Right cardiac atrium (tissue), 5 donors: Measurements from ENCODE around the gene RAB40B. TPM values are rescaled to one million over a fixed set of nuclear protein-coding genes. Genes with fewer than 3 reads are reported as not detected.

Source experiments
- ATAC-seq, 2 donors: fragments of 200-7000 bp; cut with Tn5 transposase; one replicate each; pipeline versions ENCODE4 v1.8.0 to v1.9.1; 2020; ENCODE audit warnings: moderate library complexity in 2 of 2, mild to moderate bottlenecking in 1 of 2
- DNase-seq, 3 donors: peaks; one replicate each; pipeline ENCODE4 v3.0.0-alpha.2; 2020
- H3K27ac ChIP-seq: one replicate; pipeline ENCODE4 v1.5.1; 2013; ENCODE audit warnings: mild to moderate bottlenecking, low read length, control low read depth, moderate library complexity
- H3K27me3 ChIP-seq: one replicate; pipeline ENCODE4 v1.6.1; 2013; ENCODE audit not compliant: control insufficient read depth, insufficient read depth
- H3K4me1 ChIP-seq: one replicate; pipeline ENCODE4 v1.6.1; 2013; ENCODE audit warnings: low read length; ENCODE audit not compliant: control insufficient read depth, insufficient read depth
- H3K4me3 ChIP-seq: one replicate; pipeline ENCODE4 v1.5.1; 2013; ENCODE audit warnings: low read length, control low read depth
- H3K9me3 ChIP-seq: one replicate; pipeline ENCODE4 v1.6.1; 2013; ENCODE audit warnings: low read length; ENCODE audit not compliant: control insufficient read depth
- WGBS: extraction: QIAGEN DNeasy Blood & Tissue Kit; methylation state at CpG from one replicate; pipeline ENCODE4 v1.1.7; 2013; 5-methylcytosine and 5-hydroxymethylcytosine counted together
- intact Hi-C, 4 donors: fragments of 100-400 bp; cut with DNase I; formaldehyde crosslinking; loops; one replicate each; pipeline versions ENCODE4 v1.11.0 to v1.14.0; 2022 to 2023
- polyA plus RNA-seq: library from polyadenylated mRNA; stranded (reverse); fragments of 200-250 nt; gene quantifications from one replicate; pipeline ENCODE4 v1.2.3, GENCODE V29; 2013
- total RNA-seq, 4 donors: library from RNA; stranded (reverse); fragmentation: NEBNext Ultra II Directional; extraction: Animal tissue kit (Norgen Biotek cat#: 25700); gene quantifications; one replicate each; pipeline ENCODE4 v1.2.1, GENCODE V29; 2021
- donor health status: healthy with polysubstance abuse.
- donor health status: DM: no; HTN: yes; CAD: no.
- donor health status: DM: no; HTN: no; CAD: no.
- donor health status: DM: no; HTN: yes; CAD: no; lungs with severe emphysema.
- donor health status: DM: yes; HTN: yes; CAD: no.

RAB40B gene
- total and polyA plus RNA-seq, 5 donors, result 14.0 to 20.8 (median 18.9) TPM

- no peaks in the 10 kb centered on the region for H3K27me3 ChIP-seq
- no peaks in the 10 kb centered on the region for H3K4me1 ChIP-seq
- ATAC-seq (no peak), DNase-seq (no peak)
- no peak overlapping the region for H3K4me3 ChIP-seq
- intact Hi-C loops, result no loop called here
- H3K9me3 ChIP-seq, result no peaks in the 10 kb centered on the region
- 73% methylated on average over 29 of the region's 29 CpGs for WGBS
- H3K27ac ChIP-seq, result no peak overlapping the region
Measured at GRCh38 chr17:82710499-82711232, 12.2 kb upstream of the RAB40B start.

DNA sequence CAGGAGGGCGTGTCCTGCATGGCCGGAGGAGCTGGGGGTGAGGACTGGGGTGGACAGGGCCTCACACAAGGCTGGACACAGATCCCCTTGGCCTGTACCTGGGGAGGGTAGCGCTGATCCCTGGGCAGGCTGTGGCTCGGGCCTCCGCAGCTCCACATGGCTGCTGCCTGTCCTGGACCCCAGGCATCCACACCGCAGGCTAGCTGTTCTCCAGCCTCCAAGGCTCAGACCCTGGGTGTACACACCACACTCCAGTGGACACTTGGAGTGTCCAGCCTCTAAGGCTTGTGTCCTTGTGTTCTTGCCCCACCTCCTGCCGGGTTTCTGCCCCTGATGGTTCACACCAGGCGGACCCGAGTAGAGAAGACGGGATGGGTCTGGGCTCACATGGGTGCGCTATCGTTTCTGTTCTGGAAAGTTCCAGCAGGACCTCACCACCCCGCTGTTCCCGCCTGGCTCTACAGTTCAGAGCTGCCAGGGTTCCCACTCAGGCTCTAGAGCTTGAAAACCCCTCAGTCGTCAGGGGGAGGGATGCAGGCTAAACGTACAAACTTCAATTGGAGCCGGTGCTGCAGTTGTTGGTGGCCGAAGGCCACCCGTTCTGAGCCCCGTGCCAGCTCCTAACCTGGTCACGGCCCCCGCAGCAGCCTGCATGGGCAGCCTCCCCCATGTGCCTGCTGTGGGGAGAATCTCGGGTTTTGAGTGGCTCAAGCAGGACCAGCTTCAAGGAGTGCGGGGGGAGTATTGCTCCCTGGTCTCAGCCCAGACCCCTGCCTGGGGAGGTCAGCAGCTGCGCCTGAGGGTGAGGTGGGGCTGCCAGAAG is 11.4 kb upstream of the RAB40B start:
- WGBS, result 86% methylated on average over 25 of the region's 25 CpGs
- DNase-seq, result no peak
- Histone ChIP-seq H3K27ac (no peak overlapping the region), H3K9me3 (no peaks in the 10 kb centered on the region), H3K27me3 (no peaks in the 10 kb centered on the region), H3K4me3 (no peak overlapping the region), H3K4me1 (no peaks in the 10 kb centered on the region)
- peak in 1 of 2 donors; percentile 7 for ATAC-seq
- intact Hi-C loops, result no loop called here

GRCh38 chr17:82709024-82709675 is 10.7 kb upstream of the RAB40B start:
- intact Hi-C loops, result no loop called here
- Histone ChIP-seq H3K4me3 (no peak overlapping the region), H3K27me3 (no peaks in the 10 kb centered on the region), H3K9me3 (no peaks in the 10 kb centered on the region), H3K27ac (no peak overlapping the region), H3K4me1 (no peaks in the 10 kb centered on the region)
- no peak for ATAC-seq
- 76% methylated on average over 9 of the region's 9 CpGs for WGBS
- DNase-seq, result no peak

GRCh38 chr17:82705756-82706155 is 7.3 kb upstream of the RAB40B start:
- WGBS, result 86% methylated on average over 18 of the region's 18 CpGs
- intact Hi-C loops, result no loop called here
- ATAC-seq (no peak), DNase-seq (peak in 1 of 3 donors; percentile 32)
- Histone ChIP-seq H3K4me3 (no peak overlapping the region), H3K27me3 (no peaks in the 10 kb centered on the region), H3K9me3 (no peaks in the 10 kb centered on the region), H3K4me1 (no peaks in the 10 kb centered on the region), H3K27ac (no peak overlapping the region)

GRCh38 chr17:82704886-82705285 is 6.4 kb upstream of the RAB40B start:
- no peaks in the 10 kb centered on the region for H3K4me1 ChIP-seq
- H3K27me3 ChIP-seq, result no peaks in the 10 kb centered on the region
- DNase-seq, result peak in 1 of 3 donors; percentile 30
- ATAC-seq, result no peak
- H3K4me3 ChIP-seq, result no peak overlapping the region
- intact Hi-C loops, result no loop called here
- H3K27ac ChIP-seq, result no peak overlapping the region
- no peaks in the 10 kb centered on the region for H3K9me3 ChIP-seq
- WGBS, result 79% methylated on average over 13 of the region's 13 CpGs

- Histone ChIP-seq H3K4me3 (no peak overlapping the region), H3K9me3 (no peaks in the 10 kb centered on the region), H3K4me1 (no peaks in the 10 kb centered on the region), H3K27me3 (no peaks in the 10 kb centered on the region), H3K27ac (no peak overlapping the region)
- intact Hi-C loops, result no loop called here
- WGBS, result 72% methylated on average over 38 of the region's 38 CpGs
- DNase-seq (peak in 1 of 3 donors; percentile 36), ATAC-seq (no peak)
Measured at GRCh38 chr17:82703935-82704865, 5.7 kb upstream of the RAB40B start.

- intact Hi-C loops, result no loop called here
- no peaks in the 10 kb centered on the region for H3K9me3 ChIP-seq
- H3K27me3 ChIP-seq, result no peaks in the 10 kb centered on the region
- no peak overlapping the region for H3K4me3 ChIP-seq
- H3K4me1 ChIP-seq, result no peaks in the 10 kb centered on the region
- DNase-seq (peak in 1 of 3 donors; percentile 49), ATAC-seq (no peak)
- no peak overlapping the region for H3K27ac ChIP-seq
- WGBS, result 80% methylated on average over 26 of the region's 26 CpGs
Measured at GRCh38 chr17:82703036-82703745, 4.7 kb upstream of the RAB40B start.

GRCh38 chr17:82702231-82702927 is 3.9 kb upstream of the RAB40B start:
- Histone ChIP-seq H3K4me3 (no peak overlapping the region), H3K9me3 (no peaks in the 10 kb centered on the region), H3K27me3 (no peaks in the 10 kb centered on the region), H3K27ac (no peak overlapping the region), H3K4me1 (no peaks in the 10 kb centered on the region)
- ATAC-seq (no peak), DNase-seq (peak in 1 of 3 donors; percentile 33)
- intact Hi-C loops, result no loop called here
- 65% methylated on average over 20 of the region's 20 CpGs for WGBS

DNA sequence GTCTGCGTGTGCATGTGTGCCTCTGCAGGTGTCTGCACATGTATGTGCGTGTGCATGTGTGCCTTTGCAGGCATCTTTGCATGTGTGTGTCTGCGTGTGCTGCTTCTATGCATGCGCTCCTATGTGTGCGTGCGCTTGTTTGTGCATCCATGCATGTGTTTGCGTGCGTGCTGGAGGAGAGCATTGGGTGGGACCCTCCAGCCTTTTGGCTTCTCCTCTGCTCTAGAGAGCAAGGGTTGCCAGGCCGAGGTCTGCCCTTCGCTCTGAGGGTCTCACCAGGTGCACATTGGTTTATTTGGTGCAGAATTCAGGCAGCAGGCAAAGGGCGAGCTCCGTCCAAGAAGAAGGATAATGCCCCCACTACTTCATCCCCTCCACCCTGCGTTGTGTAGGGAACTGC is 1.1 kb upstream of the RAB40B start:
- DNase-seq, result peak in 2 of 3 donors; percentile 5 to 27
- Histone ChIP-seq H3K4me1 (no peaks in the 10 kb centered on the region), H3K4me3 (no peak overlapping the region), H3K27ac (no peak overlapping the region), H3K9me3 (no peaks in the 10 kb centered on the region), H3K27me3 (no peaks in the 10 kb centered on the region)
- WGBS, result 83% methylated on average over 13 of the region's 13 CpGs
- ATAC-seq, result no peak
- intact Hi-C loops, result no loop called here
